T1000 (cell line): ENCODE results near the gene ATP9A.
"Not testable (repeated sequence)": the region's sequence is repeated elsewhere in the genome, so short reads cannot be mapped to it uniquely, and the experiment has no call there.

Source experiments
- DNase-seq: peaks from one replicate; lab custom pipeline; 2025; ENCODE audit warnings: mixed read lengths; lab: John Stamatoyannopoulos, UW

Gene ATP9A

GRCh38 chr20:51695574-51696303 is 72.5 kb downstream of the ATP9A start:
- DNase-seq = peak; percentile 39

- DNase-seq = no peak
Observed at GRCh38 chr20:51692806-51693400, 75.3 kb downstream of the ATP9A start.

DNA sequence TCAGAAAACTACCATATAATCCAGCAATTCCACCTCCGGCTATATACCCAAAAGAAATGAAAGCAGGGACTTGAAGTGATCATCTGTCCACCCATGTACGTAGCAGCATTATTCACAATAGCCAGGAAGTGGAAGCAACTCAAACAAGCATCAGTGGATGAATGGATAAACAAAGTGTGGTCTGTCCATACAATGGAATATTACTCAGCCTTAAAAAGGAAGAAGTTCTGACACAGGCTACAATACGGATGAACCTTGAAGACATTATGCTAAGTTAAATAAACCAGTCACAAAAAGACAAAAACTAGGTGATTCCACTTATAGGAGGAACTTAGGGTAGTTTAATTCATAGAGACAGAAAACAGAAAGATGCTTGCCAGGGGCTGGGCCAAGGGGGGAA is 76.5 kb downstream of the ATP9A start:
- DNase-seq = no peak

GRCh38 chr20:51688600-51689244 is 79.5 kb downstream of the ATP9A start:
- DNase-seq = no peak

DNA sequence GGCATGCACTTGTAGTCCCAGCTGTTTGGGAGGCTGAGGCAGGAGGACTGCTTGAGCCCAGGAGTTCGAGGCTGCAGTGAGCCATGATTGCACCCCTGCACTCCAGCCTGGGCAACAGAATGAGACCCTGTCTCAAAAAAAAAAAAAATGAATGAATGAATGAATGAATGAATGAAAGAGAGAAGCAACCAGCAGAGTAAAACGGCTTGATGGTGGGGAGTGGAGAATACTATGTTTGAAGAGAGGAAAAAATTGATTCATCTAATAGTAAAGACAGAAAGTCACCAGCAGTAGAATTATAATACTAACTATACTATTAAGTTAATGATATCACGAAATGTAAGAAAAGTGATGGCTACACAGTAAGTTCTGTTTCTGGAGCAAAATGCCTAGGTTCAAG is 80.6 kb downstream of the ATP9A start:
- DNase-seq = no peak

DNA sequence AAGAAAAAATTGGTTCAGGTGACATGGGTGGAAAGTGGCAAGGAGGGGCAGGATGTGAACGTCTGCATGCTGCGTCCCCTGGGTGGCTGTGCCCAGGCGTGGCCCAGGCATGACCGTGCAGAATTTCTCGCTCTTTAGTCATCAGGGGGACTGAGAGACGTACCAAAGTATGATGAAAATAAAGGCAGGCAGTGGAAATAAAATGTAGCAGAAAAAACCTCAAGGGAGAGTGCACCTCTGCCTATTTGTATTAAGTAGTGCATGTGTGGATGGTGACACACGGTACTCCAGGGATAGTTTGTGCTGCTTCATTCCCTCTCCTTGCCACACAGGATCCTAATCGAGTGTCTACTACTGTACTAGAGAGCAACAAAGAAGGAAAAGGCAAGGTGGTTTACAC is 81.1 kb downstream of the ATP9A start:
- DNase-seq = peak; percentile 61

GRCh38 chr20:51685494-51685893 is 82.7 kb downstream of the ATP9A start:
- not testable (repeated sequence) for DNase-seq

GRCh38 chr20:51680067-51680749 is 88.0 kb downstream of the ATP9A start:
- no peak for DNase-seq

DNA sequence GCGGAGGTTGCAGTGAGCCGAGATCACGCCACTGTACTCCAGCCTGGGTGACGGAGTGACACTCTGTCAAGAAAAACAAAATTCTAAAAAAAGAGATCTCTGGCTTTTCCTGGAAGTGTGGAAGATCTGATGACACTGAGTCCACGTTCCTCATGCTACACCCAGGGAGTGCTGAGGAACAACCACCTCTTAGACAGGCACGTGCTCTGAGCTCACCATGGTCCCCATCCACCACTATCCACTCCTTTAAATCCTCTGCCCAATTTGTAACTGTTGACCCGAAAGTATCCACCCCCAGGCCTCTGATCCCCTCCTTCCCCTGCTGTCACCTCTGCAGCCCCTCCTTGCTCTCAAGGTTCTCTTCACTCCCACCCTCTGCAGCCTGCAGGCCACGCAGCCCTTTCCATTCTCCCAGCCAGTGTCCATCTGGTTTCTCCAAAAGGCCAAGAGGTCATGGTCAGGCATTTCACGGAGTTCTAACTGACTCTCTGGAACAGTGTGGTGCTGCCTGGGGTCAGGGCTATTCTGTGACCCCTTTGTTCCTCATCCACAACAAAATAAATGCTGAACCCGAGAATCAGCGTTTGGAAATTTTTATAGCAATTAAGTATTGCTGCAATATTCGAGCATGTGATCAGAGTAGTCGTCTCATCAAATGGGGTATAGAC is 88.8 kb downstream of the ATP9A start:
- DNase-seq = no peak

DNA sequence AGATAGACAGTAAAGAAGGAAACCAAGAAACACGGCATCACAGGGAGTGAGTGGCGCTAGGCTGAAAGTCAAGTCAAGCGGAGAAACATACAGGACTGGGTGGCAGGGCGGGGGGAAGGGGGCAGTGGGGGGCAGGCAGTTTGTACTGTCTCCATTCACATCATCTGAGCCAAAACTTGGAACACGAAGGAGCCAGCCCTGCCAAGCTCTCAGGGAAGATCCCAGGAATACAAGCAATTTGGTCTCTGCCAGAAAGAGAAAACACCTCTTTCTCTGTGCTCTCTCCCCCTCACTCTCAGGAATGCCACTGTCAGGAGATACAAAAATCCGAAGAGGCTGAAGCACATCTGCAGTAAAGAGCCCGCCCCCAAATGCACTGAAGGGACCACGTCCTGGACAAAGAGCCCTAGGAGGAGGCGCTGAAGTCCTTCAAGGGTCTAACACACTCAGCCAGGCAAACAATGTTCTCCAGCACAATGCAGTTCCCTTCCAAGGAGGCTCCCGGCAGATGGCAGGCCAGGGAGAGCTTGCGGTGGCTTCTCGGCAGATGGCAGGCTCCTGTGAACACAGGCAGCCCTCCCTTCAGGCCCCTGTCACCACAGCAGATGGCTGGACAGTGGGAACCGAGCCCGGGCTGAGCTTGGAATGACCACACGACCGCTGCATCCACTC is 90.0 kb downstream of the ATP9A start:
- no peak for DNase-seq

DNA sequence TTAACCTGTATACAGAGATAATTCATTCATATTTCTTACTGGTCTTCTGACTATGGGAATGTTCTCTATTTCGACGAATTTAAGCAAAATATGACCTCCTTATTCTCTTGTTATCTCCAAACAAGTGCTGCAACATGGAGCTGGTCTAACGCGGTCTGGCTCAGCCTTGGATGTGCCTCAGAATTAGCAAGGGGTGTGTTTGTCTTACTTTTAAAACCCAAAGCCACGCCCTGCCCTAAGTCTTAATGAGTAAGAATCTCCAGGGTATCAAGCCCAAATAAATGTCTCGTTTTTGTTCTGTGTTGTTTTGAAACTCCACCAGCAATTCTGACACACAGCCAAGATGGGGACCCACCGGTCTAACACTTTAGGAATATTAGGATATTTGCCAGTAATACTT is 99.2 kb downstream of the ATP9A start:
- DNase-seq = no peak

GRCh38 chr20:51668515-51668914 is 99.7 kb downstream of the ATP9A start:
- DNase-seq = no peak

DNA sequence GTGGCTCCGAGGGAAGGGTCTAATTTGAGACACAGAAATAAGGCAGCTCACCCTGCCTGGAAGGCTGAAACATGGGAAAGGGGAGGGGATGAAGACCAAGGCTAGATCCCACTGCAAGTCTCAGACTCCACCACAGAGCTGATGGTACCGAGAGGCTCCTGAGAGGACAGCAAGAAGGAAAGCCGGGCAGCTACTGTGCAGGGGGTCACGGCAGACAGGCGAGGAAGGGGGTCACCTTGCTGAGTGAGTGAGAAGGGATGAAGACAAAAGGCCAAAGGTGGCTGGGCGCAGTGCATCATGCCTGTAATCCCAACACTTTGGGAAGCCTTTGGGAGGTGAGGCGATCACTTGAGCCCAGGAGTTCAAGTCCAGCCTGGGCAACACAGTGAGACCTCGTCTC is 100.7 kb downstream of the ATP9A start:
- no peak for DNase-seq

DNA sequence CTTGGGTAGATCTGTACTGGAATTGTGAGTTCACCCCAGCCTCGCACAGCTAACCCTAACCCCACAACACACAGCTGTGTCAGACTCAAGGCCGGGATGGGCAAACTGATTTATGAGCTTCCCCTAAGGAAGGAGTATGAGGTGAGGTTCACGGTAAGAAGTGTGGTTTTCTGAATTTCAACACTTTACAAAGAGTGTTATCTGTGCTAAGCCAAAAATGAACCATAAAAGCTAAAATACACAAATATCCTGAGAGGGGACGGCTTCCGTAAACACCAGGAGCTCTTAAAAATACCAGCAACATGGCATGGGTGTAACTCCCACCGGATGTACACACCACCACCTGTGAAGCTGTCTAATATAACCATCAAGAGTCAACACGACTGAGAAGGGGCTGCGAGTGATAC is 101.2 kb downstream of the ATP9A start:
- no peak for DNase-seq

GRCh38 chr20:51666126-51666525 is 102.1 kb downstream of the ATP9A start:
- no peak for DNase-seq

DNA sequence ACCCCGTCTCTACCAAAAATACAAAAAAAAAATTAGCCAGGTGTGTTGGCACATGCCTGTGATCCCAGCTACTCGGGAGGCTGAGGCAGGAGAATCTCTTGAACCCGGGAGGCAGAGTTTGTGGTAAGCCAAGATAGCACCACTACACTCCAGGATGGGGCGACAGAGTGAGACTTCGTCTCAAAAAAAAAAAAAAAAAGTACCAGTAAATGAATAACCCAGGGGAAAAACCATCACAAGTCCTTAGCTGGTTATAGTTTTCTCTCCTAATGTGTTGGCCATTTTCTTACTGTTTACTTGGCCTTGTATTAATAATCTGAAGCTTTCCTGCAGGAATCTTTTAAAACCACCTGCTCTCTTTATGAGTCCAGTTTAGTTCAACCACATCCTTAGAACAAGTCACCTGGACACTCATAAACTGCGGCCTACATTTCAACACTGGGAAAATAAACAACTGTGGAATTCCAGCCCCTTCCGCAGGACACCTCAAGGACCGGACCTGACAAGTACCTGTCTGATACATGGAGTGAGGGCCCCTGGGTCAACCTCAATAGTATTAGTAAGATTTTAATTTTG is 102.6 kb downstream of the ATP9A start:
- no peak for DNase-seq

GRCh38 chr20:51661609-51662178 is 106.5 kb downstream of the ATP9A start:
- DNase-seq = peak; percentile 48

- DNase-seq = peak; percentile 85
Observed at GRCh38 chr20:51660672-51661608, 107.2 kb downstream of the ATP9A start.

- DNase-seq = no peak
Observed at GRCh38 chr20:51659491-51660050, 108.6 kb downstream of the ATP9A start.
